Mucosa of descending colon (tissue), 3 donors: ENCODE results near the gene ZER1. TPM values are rescaled to one million over a fixed set of nuclear protein-coding genes. Genes with fewer than 3 reads are reported as not detected.

Experiments used
- ATAC-seq: fragments of 200-7000 bp; cut with Tn5 transposase; one replicate; pipeline ENCODE4 v1.9.1; 2020; ENCODE audit warnings: mild to moderate bottlenecking, moderate library complexity
- DNase-seq, 3 donors: peaks; one replicate each; pipeline ENCODE4 v3.0.0-alpha.2; 2020
- H3K36me3 ChIP-seq: fragments of 200-600 bp; one replicate; pipeline ENCODE4 v1.8.0; 2021; ENCODE audit warnings: low read depth, mild to moderate bottlenecking
- H3K4me1 ChIP-seq: fragments of 200-600 bp; one replicate; pipeline ENCODE4 v1.8.0; 2021; ENCODE audit warnings: low read depth, mild to moderate bottlenecking
- H3K4me3 ChIP-seq: fragments of 200-600 bp; one replicate; pipeline ENCODE4 v1.8.0; 2021; ENCODE audit warnings: mild to moderate bottlenecking
- H3K9me3 ChIP-seq: fragments of 200-600 bp; one replicate; pipeline ENCODE4 v1.8.0; 2021; ENCODE audit warnings: mild to moderate bottlenecking
- intact Hi-C, 2 donors: fragments of 100-400 bp; cut with DNase I in 1 of 2; cut with micrococcal nuclease in 1 of 2; formaldehyde crosslinking; loops; one replicate each; pipeline versions ENCODE4 v1.11.0 to v1.11.1; 2022; cut with DNase I, micrococcal nuclease
- total RNA-seq, 3 donors: library from RNA; stranded (reverse); fragmentation: NEBNext Ultra II Directional in 2 of 3; extraction: Animal tissue kit (Norgen Biotek cat#: 25700) in 2 of 3; gene quantifications; one replicate each; pipeline versions ENCODE4 v1.2.1 to v1.2.4, GENCODE V29; 2021 to 2023
- TF ChIP-seq, protein P1 (sequence below): fragments of 200-600 bp; IDR thresholded peaks from one replicate; pipeline ENCODE4 v1.8.0; 2022; ENCODE audit warnings: antibody characterized with exemption, mild to moderate bottlenecking
- donor health status: DM: no; HTN: no; CAD: no; lungs with moderate emphysema.
- donor health status: DM: no; HTN: no; CAD: no.
- donor health status: DM: no; HTN: yes; CAD: no.

The ZER1 gene
- total RNA-seq, 3 donors from 2014 or later: 54.7 to 71.3 (median 68.8) TPM

DNA sequence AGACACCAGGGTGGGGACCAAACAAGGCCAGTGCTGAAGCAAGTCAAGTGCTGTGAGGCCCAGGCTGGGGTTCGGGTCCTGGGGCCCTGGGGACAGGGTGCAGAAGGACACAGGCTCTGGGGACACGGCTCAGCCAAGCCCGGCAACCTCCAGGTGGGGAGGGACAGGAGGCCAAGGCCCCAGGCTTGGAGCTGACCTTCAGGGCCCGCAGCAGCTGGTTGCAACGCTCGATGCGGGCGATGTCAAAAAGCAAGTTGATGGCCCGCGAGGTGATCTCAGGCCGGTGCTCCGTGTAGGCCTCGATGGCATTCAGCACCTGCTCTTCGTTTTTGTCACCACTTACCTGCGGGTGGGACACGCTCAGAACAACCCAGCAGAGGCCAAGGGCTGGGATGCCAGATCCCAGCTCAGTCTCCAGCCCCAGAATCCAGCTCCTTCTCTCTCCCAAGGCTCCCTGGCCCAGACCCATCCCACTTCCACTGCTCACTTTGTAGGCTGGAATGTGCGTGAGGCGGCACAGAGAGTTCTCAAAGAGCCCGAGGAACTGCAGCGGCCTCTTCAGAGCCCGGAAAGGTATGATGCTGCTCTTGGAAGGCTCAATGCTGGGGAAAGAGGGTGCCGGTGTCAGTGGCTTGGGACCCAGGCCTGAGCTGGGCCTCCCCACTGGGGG, 20.7 kb downstream of the ZER1 start:
- no peaks in the 10 kb centered on the region for H3K4me1 ChIP-seq
- H3K36me3 ChIP-seq: peaks cover 4% of the 10 kb centered on the region
- intact Hi-C loops: no loop called here
- ATAC-seq (no peak), DNase-seq (no peak)
- no peak overlapping the region for H3K4me3 ChIP-seq
- no peaks in the 10 kb centered on the region for H3K9me3 ChIP-seq
- TF ChIP-seq, protein P1, sequence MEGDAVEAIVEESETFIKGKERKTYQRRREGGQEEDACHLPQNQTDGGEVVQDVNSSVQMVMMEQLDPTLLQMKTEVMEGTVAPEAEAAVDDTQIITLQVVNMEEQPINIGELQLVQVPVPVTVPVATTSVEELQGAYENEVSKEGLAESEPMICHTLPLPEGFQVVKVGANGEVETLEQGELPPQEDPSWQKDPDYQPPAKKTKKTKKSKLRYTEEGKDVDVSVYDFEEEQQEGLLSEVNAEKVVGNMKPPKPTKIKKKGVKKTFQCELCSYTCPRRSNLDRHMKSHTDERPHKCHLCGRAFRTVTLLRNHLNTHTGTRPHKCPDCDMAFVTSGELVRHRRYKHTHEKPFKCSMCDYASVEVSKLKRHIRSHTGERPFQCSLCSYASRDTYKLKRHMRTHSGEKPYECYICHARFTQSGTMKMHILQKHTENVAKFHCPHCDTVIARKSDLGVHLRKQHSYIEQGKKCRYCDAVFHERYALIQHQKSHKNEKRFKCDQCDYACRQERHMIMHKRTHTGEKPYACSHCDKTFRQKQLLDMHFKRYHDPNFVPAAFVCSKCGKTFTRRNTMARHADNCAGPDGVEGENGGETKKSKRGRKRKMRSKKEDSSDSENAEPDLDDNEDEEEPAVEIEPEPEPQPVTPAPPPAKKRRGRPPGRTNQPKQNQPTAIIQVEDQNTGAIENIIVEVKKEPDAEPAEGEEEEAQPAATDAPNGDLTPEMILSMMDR: no peak

DNA sequence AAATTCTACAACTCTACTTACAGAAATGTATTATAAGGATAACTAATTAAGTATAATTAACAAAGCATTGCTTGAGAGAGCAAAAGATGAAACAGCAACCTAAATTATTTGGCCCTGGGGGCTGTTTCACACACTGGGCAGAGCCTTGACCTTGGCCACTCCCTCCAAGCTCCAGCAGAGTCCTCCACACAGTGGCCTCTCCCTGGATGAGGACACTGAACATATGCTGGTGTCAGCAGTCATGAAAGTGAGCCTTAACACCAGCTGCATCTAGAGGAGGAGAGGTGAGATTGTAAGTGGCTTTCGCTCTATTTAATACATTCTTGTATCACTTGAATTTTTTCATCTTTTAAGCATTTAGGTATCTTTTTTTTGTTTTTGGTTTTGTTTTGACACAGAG, 24.5 kb downstream of the ZER1 start:
- H3K4me3 ChIP-seq: no peak overlapping the region
- TF ChIP-seq, protein P1: no peak
- H3K9me3 ChIP-seq: no peaks in the 10 kb centered on the region
- H3K36me3 ChIP-seq: no peaks in the 10 kb centered on the region
- no peaks in the 10 kb centered on the region for H3K4me1 ChIP-seq
- ATAC-seq (no peak), DNase-seq (no peak)
- intact Hi-C loops: no loop called here

DNA sequence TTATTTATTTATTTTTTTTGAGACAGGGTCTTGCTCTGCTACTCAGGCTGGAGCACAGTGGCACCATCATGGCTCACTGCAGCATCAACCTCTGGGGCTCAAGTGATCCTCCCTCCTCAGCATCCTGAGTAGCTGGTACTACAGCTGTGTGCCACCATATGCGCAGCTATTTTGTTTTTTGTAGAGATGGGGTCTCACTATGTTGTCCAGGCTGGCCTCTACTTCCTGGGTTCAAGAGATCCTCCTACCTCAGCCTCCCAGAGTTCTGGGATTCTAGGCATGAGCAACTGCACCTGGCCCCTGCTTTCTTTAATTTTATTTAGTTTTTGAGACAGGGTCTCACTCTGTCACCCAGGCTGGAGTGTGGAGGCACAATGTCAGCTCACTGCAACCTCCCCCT, 28.3 kb downstream of the ZER1 start:
- TF ChIP-seq, protein P1: no peak
- intact Hi-C loops: no loop called here
- ATAC-seq: no peak
- H3K4me1 ChIP-seq: no peaks in the 10 kb centered on the region
- no peaks in the 10 kb centered on the region for H3K9me3 ChIP-seq
- no peak overlapping the region for H3K4me3 ChIP-seq
- no peak for DNase-seq
- no peaks in the 10 kb centered on the region for H3K36me3 ChIP-seq

DNA sequence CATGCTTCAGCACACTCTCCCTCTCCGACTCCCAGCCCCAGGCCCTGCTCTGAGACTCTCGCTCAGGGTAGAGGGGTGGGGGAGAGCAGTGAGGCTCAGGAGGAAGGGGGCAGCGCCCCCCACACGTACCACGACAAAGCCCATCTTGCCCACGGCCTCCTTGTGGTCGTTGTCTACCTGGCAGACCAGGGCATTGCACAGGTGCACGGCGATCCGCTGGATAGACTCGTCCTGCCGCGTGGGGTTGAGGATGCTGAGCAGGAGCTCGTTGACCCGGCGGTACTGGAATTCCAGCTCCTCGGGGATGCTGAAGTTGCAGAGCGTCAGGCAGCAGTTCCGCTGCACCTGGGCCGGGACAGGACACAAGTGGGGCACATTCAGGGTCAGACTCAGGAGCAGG, 29.3 kb downstream of the ZER1 start:
- no peak overlapping the region for H3K4me3 ChIP-seq
- DNase-seq (no peak), ATAC-seq (no peak)
- no peaks in the 10 kb centered on the region for H3K9me3 ChIP-seq
- no peaks in the 10 kb centered on the region for H3K4me1 ChIP-seq
- intact Hi-C loops: no loop called here
- TF ChIP-seq, protein P1: no peak
- no peaks in the 10 kb centered on the region for H3K36me3 ChIP-seq

DNA sequence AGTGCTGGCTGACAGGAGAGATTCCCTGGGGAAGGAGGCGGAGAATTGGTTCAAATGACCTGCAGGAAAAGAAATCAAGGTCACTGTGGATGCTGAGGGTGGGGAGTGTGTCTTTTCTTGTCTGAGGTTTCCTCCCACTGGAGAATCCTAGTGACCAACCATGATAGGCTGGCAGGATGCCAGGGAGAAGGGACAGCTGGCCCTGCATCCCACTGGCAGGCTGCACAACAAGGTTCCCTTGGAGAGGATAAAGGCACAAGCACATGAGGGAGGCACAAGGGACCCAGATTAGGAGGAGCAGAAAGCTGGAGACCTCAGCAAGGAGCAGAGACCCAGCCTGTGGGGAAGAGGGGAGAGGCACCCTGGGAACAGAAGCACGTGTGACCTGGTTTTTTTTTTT, 36.4 kb downstream of the ZER1 start:
- Histone ChIP-seq H3K36me3 (no peaks in the 10 kb centered on the region), H3K4me1 (no peaks in the 10 kb centered on the region), H3K4me3 (no peak overlapping the region), H3K9me3 (no peaks in the 10 kb centered on the region)
- ATAC-seq (no peak), DNase-seq (no peak)
- TF ChIP-seq, protein P1: no peak
- intact Hi-C loops: no loop called here

DNA sequence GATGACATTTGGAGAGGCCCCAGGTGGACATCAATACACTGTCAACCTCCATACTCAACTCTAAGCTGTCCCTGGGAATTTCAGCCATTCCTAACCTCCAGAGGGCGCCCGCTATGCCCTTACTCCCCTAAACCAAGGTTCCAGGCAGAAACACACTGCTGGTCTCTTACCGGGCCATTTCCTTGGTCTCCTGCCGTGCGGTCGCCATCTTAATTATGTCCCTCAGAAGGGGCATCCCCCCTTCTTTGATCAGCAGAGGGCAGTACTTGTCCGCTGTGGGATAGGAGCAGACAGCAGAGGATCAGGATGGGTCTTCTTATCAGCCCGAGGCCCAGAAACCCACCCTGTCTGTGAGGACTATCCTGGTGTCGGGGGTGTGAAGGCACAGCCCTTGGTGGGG, 38.5 kb downstream of the ZER1 start:
- TF ChIP-seq, protein P1: peak; percentile 48
- no peaks in the 10 kb centered on the region for H3K4me1 ChIP-seq
- DNase-seq: peak; percentile 63 to 90 (median 82)
- peak; percentile 94 for ATAC-seq
- H3K4me3 ChIP-seq: no peak overlapping the region
- H3K36me3 ChIP-seq: no peaks in the 10 kb centered on the region
- intact Hi-C loops: no loop called here
- no peaks in the 10 kb centered on the region for H3K9me3 ChIP-seq
